HEK293 (cell line): Measurements from ENCODE around the gene RHBG.

Source experiments
- CTCF ChIA-PET: fragments of 350-600 bp; formaldehyde crosslinking; extraction: SDS; loops from one replicate; lab custom pipeline; 2021; ENCODE audit warnings: antibody characterized with exemption; lab: Yijun Ruan, JAX
- POLR2A ChIA-PET: fragments of 300-600 bp; formaldehyde crosslinking; extraction: SDS; loops from one replicate; lab custom pipeline; 2020; ENCODE audit warnings: antibody characterized with exemption, inconsistent platforms; lab: Yijun Ruan, JAX
- H3K27ac ChIP-seq: fragments of 200-500 bp; sonication (Bioruptor generic); 2 replicates; pipeline ENCODE4 v1.5.1; 2014; ENCODE audit warnings: low read depth, low read length, control low read depth, inconsistent platforms; ENCODE audit errors: extremely low read depth
- H3K36me3 ChIP-seq, 2 experiments: fragments of 200-500 bp in 1 of 2; sonication (Bioruptor generic) in 1 of 2; 1 replicate in 1 of 2; 2 replicates in 1 of 2; pipeline ENCODE4 v1.5.1; 2014 to 2017; ENCODE audit warnings: inconsistent platforms in 2 of 2, low read length in 2 of 2; ENCODE audit not compliant: control insufficient read depth in 2 of 2, insufficient read depth in 1 of 2
- H3K4me1 ChIP-seq: fragments of 200-500 bp; sonication (Bioruptor generic); 2 replicates; pipeline ENCODE4 v1.5.1; 2014; ENCODE audit warnings: mild to moderate bottlenecking, low read length, inconsistent platforms; ENCODE audit not compliant: control insufficient read depth, insufficient read depth
- H3K4me3 ChIP-seq: 2 replicates; pipeline ENCODE4 v1.5.1; 2011; ENCODE audit warnings: low read depth, mild to moderate bottlenecking, control low read depth, low read length, moderate library complexity
- H3K9me3 ChIP-seq: fragments of 200-500 bp; sonication (Bioruptor generic); 2 replicates; pipeline ENCODE4 v1.5.1; 2014; ENCODE audit warnings: low read depth, low read length, inconsistent platforms; ENCODE audit not compliant: control insufficient read depth, insufficient read depth
- BCL11B ChIP-seq: fragments of 450-650 bp; formaldehyde crosslinking; IDR thresholded peaks from 2 replicates; pipeline ENCODE4 v1.5.1; 2016; ENCODE audit warnings: low read depth, missing biosample characterization, missing genetic modification characterization
- REPIN1 ChIP-seq: fragments of 450-650 bp; formaldehyde crosslinking; IDR thresholded peaks from 2 replicates; pipeline ENCODE4 v1.5.1; 2017; ENCODE audit warnings: missing biosample characterization, missing genetic modification characterization, low read depth
- SETDB1 ChIP-seq: IDR thresholded peaks from one replicate; pipeline ENCODE4 v1.6.1; 2017; ENCODE audit warnings: mild to moderate bottlenecking, low read length, moderate library complexity, mixed read lengths; ENCODE audit not compliant: insufficient read length
- SP7 ChIP-seq: fragments of 450-650 bp; formaldehyde crosslinking; IDR thresholded peaks from 2 replicates; pipeline ENCODE4 v1.5.1; 2016; ENCODE audit warnings: missing biosample characterization, missing genetic modification characterization
- TCF7L2 ChIP-seq: IDR thresholded peaks from 2 replicates; pipeline ENCODE4 v1.6.1; 2011; ENCODE audit warnings: low read depth, mild to moderate bottlenecking, inconsistent platforms, low read length, moderate library complexity, borderline replicate concordance
- ZBTB10 ChIP-seq: fragments of 450-650 bp; formaldehyde crosslinking; IDR thresholded peaks from 2 replicates; pipeline ENCODE4 v1.5.1; 2016; ENCODE audit warnings: missing biosample characterization, missing genetic modification characterization
- ZBTB20 ChIP-seq: fragments of 450-650 bp; formaldehyde crosslinking; IDR thresholded peaks from 2 replicates; pipeline ENCODE4 v1.5.1; 2016; ENCODE audit warnings: missing biosample characterization, missing genetic modification characterization
- ZBTB21 ChIP-seq: fragments of 450-650 bp; formaldehyde crosslinking; IDR thresholded peaks from 2 replicates; pipeline ENCODE4 v1.5.1; 2017; ENCODE audit warnings: missing biosample characterization, missing genetic modification characterization
- ZNF140 ChIP-seq: fragments of 450-650 bp; formaldehyde crosslinking; IDR thresholded peaks from 2 replicates; pipeline ENCODE4 v1.5.1; 2016; ENCODE audit warnings: missing biosample characterization, missing genetic modification characterization
- ZNF391 ChIP-seq: fragments of 450-650 bp; formaldehyde crosslinking; IDR thresholded peaks from 2 replicates; pipeline ENCODE4 v1.5.1; 2016; ENCODE audit warnings: low read depth, missing biosample characterization, missing genetic modification characterization, borderline replicate concordance
- ZNF398 ChIP-seq: fragments of 450-650 bp; formaldehyde crosslinking; IDR thresholded peaks from 2 replicates; pipeline ENCODE4 v1.5.1; 2017; ENCODE audit warnings: missing biosample characterization, missing genetic modification characterization
- ZNF501 ChIP-seq: fragments of 450-650 bp; formaldehyde crosslinking; IDR thresholded peaks from 2 replicates; pipeline ENCODE4 v1.5.1; 2016; ENCODE audit warnings: missing biosample characterization, missing genetic modification characterization
- ZNF549 ChIP-seq: fragments of 450-650 bp; IDR thresholded peaks from 2 replicates; pipeline ENCODE4 v1.5.1; 2018; ENCODE audit warnings: missing biosample characterization, missing genetic modification characterization, mild to moderate bottlenecking, inconsistent platforms, moderate library complexity
- ZNF580 ChIP-seq: fragments of 450-650 bp; formaldehyde crosslinking; IDR thresholded peaks from 2 replicates; pipeline ENCODE4 v1.5.1; 2016; ENCODE audit warnings: missing biosample characterization, missing genetic modification characterization
- ZNF600 ChIP-seq: fragments of 450-650 bp; formaldehyde crosslinking; IDR thresholded peaks from 2 replicates; pipeline ENCODE4 v1.5.1; 2016; ENCODE audit warnings: missing biosample characterization, missing genetic modification characterization
- ZNF621 ChIP-seq: fragments of 450-650 bp; formaldehyde crosslinking; IDR thresholded peaks from 2 replicates; pipeline ENCODE4 v1.5.1; 2017; ENCODE audit warnings: missing biosample characterization, missing genetic modification characterization
- ZNF654 ChIP-seq: fragments of 450-650 bp; formaldehyde crosslinking; IDR thresholded peaks from 2 replicates; pipeline ENCODE4 v1.5.1; 2016; ENCODE audit warnings: low read depth, missing biosample characterization, missing genetic modification characterization
- ZNF660 ChIP-seq: fragments of 450-650 bp; IDR thresholded peaks from 2 replicates; pipeline ENCODE4 v1.5.1; 2018; ENCODE audit warnings: missing biosample characterization, mild to moderate bottlenecking, missing genetic modification characterization
- ZNF677 ChIP-seq: fragments of 450-650 bp; IDR thresholded peaks from 2 replicates; pipeline ENCODE4 v1.5.0; 2018; ENCODE audit warnings: missing biosample characterization, mild to moderate bottlenecking, missing genetic modification characterization, moderate library complexity
- ZNF747 ChIP-seq: fragments of 450-650 bp; formaldehyde crosslinking; IDR thresholded peaks from 2 replicates; pipeline ENCODE4 v1.5.1; 2016; ENCODE audit warnings: missing biosample characterization, missing genetic modification characterization
- ZNF76 ChIP-seq: fragments of 450-650 bp; formaldehyde crosslinking; IDR thresholded peaks from 2 replicates; pipeline ENCODE4; 2016; ENCODE audit warnings: low read depth, missing biosample characterization, missing genetic modification characterization, borderline replicate concordance
- ZNF776 ChIP-seq: fragments of 450-650 bp; formaldehyde crosslinking; IDR thresholded peaks from 2 replicates; pipeline ENCODE4 v1.5.0; 2017; ENCODE audit warnings: missing biosample characterization, missing genetic modification characterization, borderline replicate concordance
- ZSCAN4 ChIP-seq: fragments of 450-650 bp; formaldehyde crosslinking; IDR thresholded peaks from 2 replicates; pipeline ENCODE4 v1.5.1; 2017; ENCODE audit warnings: missing biosample characterization, missing genetic modification characterization

The RHBG gene

GRCh38 chr1:156373546-156373945, 4.5 kb downstream of the RHBG start (continued):
- TF ChIP-seq ZBTB10 (tag by site-specific recombination) = no peak
- TF ChIP-seq ZSCAN4 (tag by site-specific recombination) = no peak
- no peak for TF ChIP-seq ZNF501 (tag by site-specific recombination)
- TF ChIP-seq ZNF776 = no peak

GRCh38 chr1:156376146-156376545, 7.1 kb downstream of the RHBG start:
- H3K9me3 ChIP-seq = no peaks in the 10 kb centered on the region
- no peak for TF ChIP-seq REPIN1 (tag by site-specific recombination)
- TF ChIP-seq ZNF747 = no peak
- 0 out of 2 replicates have a peak, but pooled peaks have one; percentile 21 for TF ChIP-seq ZBTB21 (tag by site-specific recombination)
- TF ChIP-seq SETDB1 = no peak
- TF ChIP-seq ZNF660 = peak; percentile 35; the same call in 1 of the 2 replicates
- TF ChIP-seq ZNF654 = no peak
- H3K36me3 ChIP-seq = no peaks in the 10 kb centered on the region
- H3K27ac ChIP-seq = no peak overlapping the region
- CTCF ChIA-PET = interaction anchor here (0.6 to 17.5 kb wide), 9 partner anchors 10 to 282 kb away, joined by 3 to 439 read pairs (median 7); partner anchors contain the start of gene CCT3
- no peaks in the 10 kb centered on the region for H3K4me1 ChIP-seq
- no peak overlapping the region for H3K4me3 ChIP-seq
- POLR2A ChIA-PET = interaction anchor here (0.6 kb wide), 1 partner anchor 85 kb away, joined by 3 read pairs; no protein-coding TSS in a partner anchor

- no peaks in the 10 kb centered on the region for H3K9me3 ChIP-seq
- no peak overlapping the region for H3K4me3 ChIP-seq
- no peaks in the 10 kb centered on the region for H3K36me3 ChIP-seq
- CTCF ChIA-PET = interaction anchor here (0.5 to 17.5 kb wide), 6 partner anchors 9 to 73 kb away, joined by 4 to 439 read pairs (median 16); partner anchors contain the start of gene CCT3
- no peak overlapping the region for H3K27ac ChIP-seq
- POLR2A ChIA-PET = no interaction called here
- TF ChIP-seq ZNF76 (tag by site-specific recombination) (no peak), ZNF600 (tag by site-specific recombination) (peak; percentile 34; the same call in 1 of the 2 replicates)
- H3K4me1 ChIP-seq = no peaks in the 10 kb centered on the region
These were observed 8.2 kb downstream of the RHBG start for GRCh38 chr1:156376958-156377919.

GRCh38 chr1:156378557-156378956, 9.5 kb downstream of the RHBG start:
- POLR2A ChIA-PET = interaction anchor here (0.6 kb wide), 1 partner anchor 121 kb away, joined by 3 read pairs; no protein-coding TSS in a partner anchor
- CTCF ChIA-PET = interaction anchor here (0.6 to 17.5 kb wide), 5 partner anchors 16 to 72 kb away, joined by 3 to 439 read pairs (median 4); no protein-coding TSS in a partner anchor
- H3K4me1 ChIP-seq = no peaks in the 10 kb centered on the region
- no peak overlapping the region for H3K27ac ChIP-seq
- H3K4me3 ChIP-seq = no peak overlapping the region
- H3K9me3 ChIP-seq = no peaks in the 10 kb centered on the region
- no peaks in the 10 kb centered on the region for H3K36me3 ChIP-seq
- TF ChIP-seq ZNF580 (tag by site-specific recombination) = no peak
- TF ChIP-seq BCL11B = no peak
- no peak for TF ChIP-seq ZNF398 (tag by site-specific recombination)
- no peak for TF ChIP-seq TCF7L2
- TF ChIP-seq ZNF391 (tag by site-specific recombination) = no peak
- no peak for TF ChIP-seq ZNF140 (tag by site-specific recombination)
- no peak for TF ChIP-seq ZNF677 (tag by site-specific recombination)
- no peak for TF ChIP-seq ZNF549 (tag by site-specific recombination)
- no peak for TF ChIP-seq SP7 (tag by site-specific recombination)
- no peak for TF ChIP-seq ZNF621 (tag by site-specific recombination)
- TF ChIP-seq ZBTB20 = no peak
